Peyer's patch (tissue), 4 donors: ENCODE data around the gene CHST4.

Experiments used
- POLR2A ChIP-seq, 2 donors: fragments of 450-650 bp; IDR thresholded peaks; one replicate each; pipeline ENCODE4 v1.5.1; 2017; ENCODE audit warnings: antibody characterized with exemption in 2 of 2, mild to moderate bottlenecking in 2 of 2, moderate library complexity in 2 of 2
- TF ChIP-seq, protein P1 (sequence below), 6 experiments: fragments of 450-650 bp in 4 of 6; fragments of 200-600 bp in 2 of 6; sonication (generic) in 1 of 6; IDR thresholded peaks; one replicate each; pipeline ENCODE4 v1.5.1; 2017 to 2019; ENCODE audit warnings: antibody characterized with exemption in 6 of 6, mild to moderate bottlenecking in 3 of 6, moderate library complexity in 1 of 6

GRCh38 chr16:71570144-71570543 is 43.9 kb downstream of the CHST4 start:
- TF ChIP-seq, protein P1, sequence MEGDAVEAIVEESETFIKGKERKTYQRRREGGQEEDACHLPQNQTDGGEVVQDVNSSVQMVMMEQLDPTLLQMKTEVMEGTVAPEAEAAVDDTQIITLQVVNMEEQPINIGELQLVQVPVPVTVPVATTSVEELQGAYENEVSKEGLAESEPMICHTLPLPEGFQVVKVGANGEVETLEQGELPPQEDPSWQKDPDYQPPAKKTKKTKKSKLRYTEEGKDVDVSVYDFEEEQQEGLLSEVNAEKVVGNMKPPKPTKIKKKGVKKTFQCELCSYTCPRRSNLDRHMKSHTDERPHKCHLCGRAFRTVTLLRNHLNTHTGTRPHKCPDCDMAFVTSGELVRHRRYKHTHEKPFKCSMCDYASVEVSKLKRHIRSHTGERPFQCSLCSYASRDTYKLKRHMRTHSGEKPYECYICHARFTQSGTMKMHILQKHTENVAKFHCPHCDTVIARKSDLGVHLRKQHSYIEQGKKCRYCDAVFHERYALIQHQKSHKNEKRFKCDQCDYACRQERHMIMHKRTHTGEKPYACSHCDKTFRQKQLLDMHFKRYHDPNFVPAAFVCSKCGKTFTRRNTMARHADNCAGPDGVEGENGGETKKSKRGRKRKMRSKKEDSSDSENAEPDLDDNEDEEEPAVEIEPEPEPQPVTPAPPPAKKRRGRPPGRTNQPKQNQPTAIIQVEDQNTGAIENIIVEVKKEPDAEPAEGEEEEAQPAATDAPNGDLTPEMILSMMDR (IDR thresholded peaks at IDR 0.05), result no peak
- no peak for TF ChIP-seq POLR2A (IDR thresholded peaks at IDR 0.05)
